SKM-1 (cell line): Measurements from ENCODE around the gene PBX3.

Experiments
- DNase-seq: peaks from one replicate; lab custom pipeline; 2025; ENCODE audit not compliant: unreplicated experiment; lab: John Stamatoyannopoulos, UW

PBX3 gene

GRCh38 chr9:125748446-125749099 lies 1.4 kb downstream of the PBX3 start:
- DNase-seq = no peak

GRCh38 chr9:125749287-125749935 lies 2.2 kb downstream of the PBX3 start:
- no peak for DNase-seq

GRCh38 chr9:125749951-125750626 lies 2.9 kb downstream of the PBX3 start:
- no peak for DNase-seq

- no peak for DNase-seq
These were observed 3.4 kb downstream of the PBX3 start for GRCh38 chr9:125750627-125751011.

- no peak for DNase-seq
These were observed 5.0 kb downstream of the PBX3 start for GRCh38 chr9:125752070-125752628.

GRCh38 chr9:125754096-125754495 lies 6.9 kb downstream of the PBX3 start:
- DNase-seq = no peak

GRCh38 chr9:125755340-125755739 lies 8.2 kb downstream of the PBX3 start:
- DNase-seq = no peak

GRCh38 chr9:125756518-125756917 lies 9.3 kb downstream of the PBX3 start:
- no peak for DNase-seq

GRCh38 chr9:125757834-125758233 lies 10.7 kb downstream of the PBX3 start:
- no peak for DNase-seq

GRCh38 chr9:125758986-125759763 lies 12.0 kb downstream of the PBX3 start:
- DNase-seq = peak; percentile 51

- DNase-seq = no peak
These were observed 12.6 kb downstream of the PBX3 start for GRCh38 chr9:125759764-125760129.

- no peak for DNase-seq
These were observed 13.4 kb downstream of the PBX3 start for GRCh38 chr9:125760537-125760936.

GRCh38 chr9:125761676-125762450 lies 14.7 kb downstream of the PBX3 start:
- DNase-seq = no peak

GRCh38 chr9:125763394-125763801 lies 16.2 kb downstream of the PBX3 start:
- DNase-seq = no peak

GRCh38 chr9:125764198-125764597 lies 17.0 kb downstream of the PBX3 start:
- DNase-seq = no peak

- DNase-seq = no peak
These were observed 19.5 kb downstream of the PBX3 start for GRCh38 chr9:125766468-125767221.

GRCh38 chr9:125767349-125767748 lies 20.2 kb downstream of the PBX3 start:
- DNase-seq = no peak

GRCh38 chr9:125768803-125769202 lies 21.6 kb downstream of the PBX3 start:
- no peak for DNase-seq

- DNase-seq = no peak
These were observed 23.9 kb downstream of the PBX3 start for GRCh38 chr9:125771037-125771436.

GRCh38 chr9:125772740-125773139 lies 25.6 kb downstream of the PBX3 start:
- no peak for DNase-seq
